Small intestine (tissue), 7 donors: ENCODE data around the gene MPPE1. TPM values are rescaled to one million over a fixed set of nuclear protein-coding genes. Genes with fewer than 3 reads are reported as not detected.

Experiments used
- DNase-seq, 2 donors: peaks; one replicate each; pipeline versions ENCODE4 v3.0.0 to v3.0.0-alpha.2; 2013
- FAIRE-seq: peaks from 2 replicates; lab custom pipeline; 2012; peaks lifted over from hg19 to GRCh38; lab: Jason Lieb, UNC
- H3K27ac ChIP-seq, 3 donors: one replicate each; pipeline ENCODE4 v1.5.1; 2013; ENCODE audit warnings: low read length in 2 of 3, mild to moderate bottlenecking in 2 of 3, control low read depth in 1 of 3, inconsistent platforms in 1 of 3, low read depth in 1 of 3, moderate library complexity in 1 of 3
- H3K27me3 ChIP-seq, 3 donors: one replicate each; pipeline ENCODE4 v1.6.1; 2013; ENCODE audit warnings: low read length in 3 of 3, inconsistent platforms in 1 of 3; ENCODE audit not compliant: control insufficient read depth in 3 of 3, insufficient read depth in 3 of 3
- H3K36me3 ChIP-seq, 3 donors: one replicate each; pipeline ENCODE4 v1.6.1; 2013; ENCODE audit warnings: low read length in 3 of 3, inconsistent platforms in 1 of 3, low read depth in 1 of 3, mild to moderate bottlenecking in 1 of 3, moderate library complexity in 1 of 3; ENCODE audit not compliant: control insufficient read depth in 3 of 3, insufficient read depth in 2 of 3
- H3K4me1 ChIP-seq, 3 donors: one replicate each; pipeline ENCODE4 v1.6.1; 2013; ENCODE audit warnings: low read length in 2 of 3, inconsistent platforms in 1 of 3, low read depth in 1 of 3, mild to moderate bottlenecking in 1 of 3, moderate library complexity in 1 of 3; ENCODE audit not compliant: control insufficient read depth in 3 of 3, insufficient read depth in 2 of 3
- H3K4me3 ChIP-seq, 3 donors: one replicate each; pipeline ENCODE4 v1.5.1; 2013; ENCODE audit warnings: low read length in 3 of 3, control low read depth in 1 of 3, inconsistent platforms in 1 of 3, low read depth in 1 of 3, mild to moderate bottlenecking in 1 of 3, moderate library complexity in 1 of 3
- H3K9me3 ChIP-seq, 2 donors: one replicate each; pipeline ENCODE4 v1.6.1; 2013; ENCODE audit warnings: low read depth in 1 of 2, low read length in 1 of 2; ENCODE audit not compliant: control insufficient read depth in 2 of 2, insufficient read depth in 1 of 2
- WGBS, 3 donors: extraction: QIAGEN DNeasy Blood & Tissue Kit; methylation state at CpG; one replicate each; pipeline ENCODE4 v1.1.7; 2013; 5-methylcytosine and 5-hydroxymethylcytosine counted together
- polyA plus RNA-seq, 4 donors: library from polyadenylated mRNA; stranded (reverse) in 3 of 4; unstranded in 1 of 4; fragments of 200-250 nt in 3 of 4; fragments of 120-200 nt in 1 of 4; gene quantifications; one replicate each; pipeline versions ENCODE4 v1.2.1 to v1.2.3, GENCODE V29; 2013
- donor health status: healthy with polysubstance abuse.
- donor health status: control.
- donor health status: control.
- donor health status: Bipolar disorder and iron deficiency.
- donor health status: healthy.

The MPPE1 gene
- polyA plus RNA-seq, 4 donors: 23.9 to 36.6 (median 26.3) TPM

- Histone ChIP-seq H3K27ac (peak within 1 kb of the TSS; percentile 87 to 99 (median 98)), H3K4me1 (peaks cover 0 to 11% (median 8%) of the 10 kb centered on the region in 3 donors), H3K4me3 (peak within 1 kb of the TSS; percentile 67 to 95 (median 91)), H3K9me3 (no peaks in the 10 kb centered on the region), H3K36me3 (peaks cover 0 to 5% (median 0%) of the 10 kb centered on the region in 3 donors), H3K27me3 (no peaks in the 10 kb centered on the region)
- WGBS, 3 donors: 0 to 1% (median 0%) methylated on average over 53 of the region's 53 CpGs
- FAIRE-seq (no peak), DNase-seq (peak; percentile 96 to 99)
These were observed 56.8 kb downstream of the MPPE1 start, which contains the start of gene CHMP1B for GRCh38 chr18:11851146-11851805. Gene CHMP1B (plus strand): TSS chr18:11851413. CDS start chr18:11851512, 99 bp downstream.

- no peaks in the 10 kb centered on the region for H3K9me3 ChIP-seq
- peak overlapping the region; percentile 87 to 99 (median 98) for H3K27ac ChIP-seq
- no peaks in the 10 kb centered on the region for H3K27me3 ChIP-seq
- peak overlapping the region; percentile 67 to 95 (median 91) for H3K4me3 ChIP-seq
- peaks cover 0 to 7% (median 4%) of the 10 kb centered on the region in 3 donors for H3K4me1 ChIP-seq
- WGBS, 3 donors: 0 to 1% (median 0%) methylated on average over 10 of the region's 10 CpGs
- peaks cover 0 to 5% (median 0%) of the 10 kb centered on the region in 3 donors for H3K36me3 ChIP-seq
- FAIRE-seq: no peak
- no peak for DNase-seq
These were observed 57.3 kb downstream of the MPPE1 start for GRCh38 chr18:11850821-11851145.

DNA sequence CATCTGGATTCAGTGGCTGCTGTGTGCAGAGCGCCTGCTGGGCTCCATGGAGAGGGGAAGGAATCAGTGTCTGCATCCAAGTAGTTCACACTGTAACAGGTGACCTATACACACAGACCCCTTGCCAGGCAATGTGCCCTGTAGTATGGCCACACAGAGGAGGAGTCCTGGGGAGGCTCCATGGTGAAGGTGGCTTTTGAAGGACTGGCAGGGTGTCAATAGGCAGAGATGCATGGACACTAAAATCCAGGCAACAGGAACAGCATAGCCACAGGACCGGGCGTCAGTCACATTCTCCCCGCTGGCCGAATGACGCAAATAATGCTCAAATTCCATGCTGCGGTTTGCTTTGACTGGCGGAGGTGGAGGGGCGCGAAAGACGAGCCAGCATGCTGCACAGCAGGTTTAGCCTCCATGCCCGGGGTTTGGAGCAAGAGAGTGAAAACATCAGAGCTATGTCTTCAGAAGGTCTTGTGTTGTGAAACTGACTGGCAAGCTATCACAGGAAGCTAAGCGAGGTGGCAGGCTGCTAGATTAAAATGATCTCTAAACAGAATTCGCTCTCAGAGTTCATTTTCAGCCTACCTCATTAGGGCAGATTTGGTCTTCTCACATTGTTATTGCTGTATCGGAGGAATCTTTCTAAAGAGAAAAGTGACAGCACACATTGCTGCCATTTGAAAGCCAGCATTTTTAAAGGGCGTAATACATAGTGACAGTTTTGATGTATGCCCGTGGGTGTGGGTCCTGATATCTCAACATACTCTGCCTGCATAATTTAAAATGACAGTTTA, 58.1 kb downstream of the MPPE1 start:
- no peak for FAIRE-seq

GRCh38 chr18:11849279-11849678, 58.8 kb downstream of the MPPE1 start:
- peaks cover 0 to 7% (median 4%) of the 10 kb centered on the region in 3 donors for H3K4me1 ChIP-seq
- no peaks in the 10 kb centered on the region for H3K9me3 ChIP-seq
- no peak for FAIRE-seq
- no peak overlapping the region for H3K4me3 ChIP-seq
- DNase-seq: no peak
- H3K36me3 ChIP-seq: no peaks in the 10 kb centered on the region
- H3K27ac ChIP-seq: peak overlapping the region in 1 of 3 donors; percentile 98
- H3K27me3 ChIP-seq: no peaks in the 10 kb centered on the region
- 82 to 94% (median 91%) methylated on average over 7 of the region's 7 CpGs for WGBS, 3 donors

More for the DNA sequence above, 58.1 kb downstream of the MPPE1 start:
- Histone ChIP-seq H3K27ac (peak overlapping the region in 2 of 3 donors; percentile 98 to 99), H3K9me3 (no peaks in the 10 kb centered on the region), H3K27me3 (no peaks in the 10 kb centered on the region), H3K4me1 (peaks cover 0 to 7% (median 4%) of the 10 kb centered on the region in 3 donors), H3K4me3 (peak overlapping the region; percentile 50 to 95 (median 67)), H3K36me3 (peaks cover 0 to 4% (median 0%) of the 10 kb centered on the region in 3 donors)
- peak; percentile 67 to 78 for DNase-seq
- 7 to 16% (median 7%) methylated on average over 17 of the region's 17 CpGs for WGBS, 3 donors

- no peak for FAIRE-seq
- Histone ChIP-seq H3K27me3 (no peaks in the 10 kb centered on the region), H3K27ac (no peak overlapping the region), H3K4me1 (no peaks in the 10 kb centered on the region), H3K9me3 (no peaks in the 10 kb centered on the region), H3K36me3 (no peaks in the 10 kb centered on the region), H3K4me3 (no peak overlapping the region)
- 75 to 87% (median 83%) methylated on average over 4 of the region's 4 CpGs for WGBS, 3 donors
- DNase-seq: no peak
These were observed 60.3 kb downstream of the MPPE1 start for GRCh38 chr18:11847811-11848210.

- WGBS, 3 donors: 88 to 93% (median 88%) methylated on average over 4 of the region's 4 CpGs
- FAIRE-seq (no peak), DNase-seq (no peak)
- Histone ChIP-seq H3K36me3 (no peaks in the 10 kb centered on the region), H3K4me1 (peaks cover 0 to 2% (median 0%) of the 10 kb centered on the region in 3 donors), H3K27me3 (no peaks in the 10 kb centered on the region), H3K4me3 (no peak overlapping the region), H3K27ac (no peak overlapping the region), H3K9me3 (no peaks in the 10 kb centered on the region)
These were observed 62.5 kb downstream of the MPPE1 start for GRCh38 chr18:11845654-11846053.

DNA sequence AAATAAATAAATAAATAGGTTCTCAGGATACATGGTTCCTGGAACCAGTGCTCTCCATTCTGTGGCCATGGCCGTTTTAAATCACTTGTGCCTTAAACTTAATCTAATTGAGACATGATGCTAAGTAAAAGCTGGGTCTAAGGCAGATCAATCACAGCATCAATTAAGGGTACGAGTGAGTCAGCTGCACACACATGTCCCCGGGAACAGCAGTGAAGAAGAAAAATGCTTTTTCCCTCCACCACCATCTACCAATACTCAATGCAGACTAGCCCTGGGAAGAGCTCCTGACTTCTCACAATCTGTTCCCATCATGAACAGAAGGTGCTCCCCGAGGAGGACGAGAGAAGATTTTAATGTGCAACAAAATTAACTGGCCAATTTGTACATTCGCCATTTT, 63.7 kb downstream of the MPPE1 start:
- Histone ChIP-seq H3K27ac (no peak overlapping the region), H3K4me3 (no peak overlapping the region), H3K36me3 (no peaks in the 10 kb centered on the region), H3K4me1 (peaks cover 0 to 6% (median 0%) of the 10 kb centered on the region in 3 donors), H3K27me3 (no peaks in the 10 kb centered on the region), H3K9me3 (no peaks in the 10 kb centered on the region)
- DNase-seq: no peak
- WGBS, 3 donors: 86 to 88% (median 87%) methylated on average over 6 of the region's 6 CpGs
- no peak for FAIRE-seq

DNA sequence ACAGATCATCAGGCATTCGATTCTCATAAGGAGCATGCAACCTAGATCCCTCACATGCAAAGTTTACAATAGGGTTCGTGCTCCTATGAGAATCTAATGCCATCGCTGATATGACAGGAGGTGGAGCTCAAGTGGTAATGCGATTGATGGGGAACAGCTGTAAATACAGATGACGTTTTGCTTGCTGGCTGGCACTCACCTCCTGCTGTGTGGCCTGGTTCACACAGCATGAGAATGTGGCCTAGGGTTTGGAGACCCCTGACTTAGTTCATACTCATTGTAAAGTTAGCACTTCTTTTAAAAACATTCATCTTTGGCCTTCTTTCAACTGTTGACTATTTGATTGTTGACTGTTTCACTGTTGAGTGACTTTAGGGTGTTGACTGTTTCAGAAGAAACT, 65.6 kb downstream of the MPPE1 start:
- Histone ChIP-seq H3K27me3 (no peaks in the 10 kb centered on the region), H3K4me3 (no peak overlapping the region), H3K4me1 (peaks cover 0 to 6% (median 0%) of the 10 kb centered on the region in 3 donors), H3K36me3 (no peaks in the 10 kb centered on the region), H3K9me3 (no peaks in the 10 kb centered on the region), H3K27ac (no peak overlapping the region)
- WGBS, 3 donors: 72 to 79% (median 73%) methylated on average over 5 of the region's 5 CpGs
- DNase-seq: no peak
- no peak for FAIRE-seq
